GM23338 (cell line): ENCODE results near the gene DACH1. TPM values are rescaled to one million over a fixed set of nuclear protein-coding genes. Genes with fewer than 3 reads are reported as not detected.

ENCODE experiments used
- ATAC-seq: fragments of 200-7000 bp; cut with Tn5 transposase; 3 replicates; pipeline ENCODE4 v1.9.1; 2020
- DNase-seq: peaks from one replicate; pipeline ENCODE4 v3.0.0-alpha.2; 2015; ENCODE audit warnings: low spot score
- H2AFZ ChIP-seq: fragments of 200-600 bp; sonication (generic); 2 replicates; pipeline ENCODE4 v1.8.0; 2016; ENCODE audit warnings: antibody characterized with exemption, mild to moderate bottlenecking, moderate library complexity
- H3F3A ChIP-seq: fragments of 200-600 bp; sonication (generic); replicated peaks from 2 replicates; pipeline ENCODE4 v1.8.0; 2017; ENCODE audit warnings: antibody characterized with exemption, mixed run types, low read depth
- H3K27ac ChIP-seq: fragments of 200-600 bp; sonication (generic); 2 replicates; pipeline ENCODE4 v1.6.1; 2016; ENCODE audit warnings: low read depth
- H3K27me3 ChIP-seq: fragments of 200-600 bp; sonication (generic); 2 replicates; pipeline ENCODE4 v1.8.0; 2016; ENCODE audit warnings: mild to moderate bottlenecking, mixed run types, moderate library complexity; ENCODE audit not compliant: insufficient read depth
- H3K36me3 ChIP-seq: fragments of 200-600 bp; sonication (generic); 2 replicates; pipeline ENCODE4 v1.8.0; 2016; ENCODE audit warnings: mild to moderate bottlenecking; ENCODE audit not compliant: insufficient read depth
- H3K4me1 ChIP-seq: fragments of 200-600 bp; sonication (generic); 2 replicates; pipeline ENCODE4 v1.8.0; 2016; ENCODE audit warnings: mild to moderate bottlenecking, moderate library complexity; ENCODE audit not compliant: insufficient read depth
- H3K4me2 ChIP-seq: fragments of 200-600 bp; sonication (generic); 2 replicates; pipeline ENCODE4 v1.7.1; 2017; ENCODE audit warnings: mixed run types
- H3K4me3 ChIP-seq: fragments of 200-600 bp; sonication (generic); 2 replicates; pipeline ENCODE4 v1.6.1; 2016; ENCODE audit warnings: mixed run types
- H3K79me2 ChIP-seq: fragments of 200-600 bp; sonication (generic); replicated peaks from 2 replicates; pipeline ENCODE4 v1.8.0; 2017; ENCODE audit warnings: mild to moderate bottlenecking; ENCODE audit not compliant: insufficient read depth
- H3K9me2 ChIP-seq: fragments of 200-600 bp; sonication (generic); 2 replicates; pipeline ENCODE4 v1.8.0; 2017; ENCODE audit not compliant: insufficient read depth
- H4K20me1 ChIP-seq: fragments of 200-600 bp; sonication (generic); replicated peaks from 2 replicates; pipeline ENCODE4 v1.8.0; 2017; ENCODE audit warnings: mild to moderate bottlenecking; ENCODE audit not compliant: insufficient read depth
- H3K27ac Mint-ChIP-seq: 2 replicates; pipeline ENCODE4 v1.8.0; 2020; ENCODE audit warnings: inconsistent platforms, mild to moderate bottlenecking, moderate library complexity, mixed read lengths
- H3K27me3 Mint-ChIP-seq: 3 replicates; pipeline ENCODE4 v1.8.0; 2022; ENCODE audit warnings: low read depth, mild to moderate bottlenecking, moderate library complexity, mixed read lengths, inconsistent platforms; ENCODE audit not compliant: insufficient read depth, poor library complexity
- H3K36me3 Mint-ChIP-seq: 3 replicates; pipeline ENCODE4 v1.8.0; 2021; ENCODE audit warnings: low read depth, mild to moderate bottlenecking, inconsistent platforms, moderate library complexity, mixed read lengths
- H3K4me1 Mint-ChIP-seq: 3 replicates; pipeline ENCODE4 v1.8.0; 2020; ENCODE audit warnings: mild to moderate bottlenecking, inconsistent platforms, mixed read lengths
- H3K4me3 Mint-ChIP-seq: 3 replicates; pipeline ENCODE4 v1.8.0; 2021; ENCODE audit warnings: moderate library complexity, mild to moderate bottlenecking, inconsistent platforms, mixed read lengths
- H3K9me3 Mint-ChIP-seq: 3 replicates; pipeline ENCODE4 v1.8.0; 2020; ENCODE audit warnings: moderate library complexity, mild to moderate bottlenecking, inconsistent platforms, mixed read lengths
- EZH2 ChIP-seq: fragments of 200-600 bp; sonication (generic); IDR thresholded peaks from one replicate; pipeline ENCODE4 v1.8.0; 2017; ENCODE audit warnings: antibody characterized with exemption, mild to moderate bottlenecking, low read depth; ENCODE audit not compliant: unreplicated experiment
- EZH2phosphoT487 ChIP-seq: fragments of 200-600 bp; sonication (generic); IDR thresholded peaks from one replicate; pipeline ENCODE4 v1.8.1; 2018; ENCODE audit warnings: antibody characterized with exemption; ENCODE audit not compliant: unreplicated experiment
- JUNB ChIP-seq: IDR thresholded peaks from one replicate; pipeline ENCODE4 v1.6.1; 2016; ENCODE audit warnings: antibody characterized with exemption; ENCODE audit not compliant: unreplicated experiment
- NANOG ChIP-seq: IDR thresholded peaks from 2 replicates; pipeline ENCODE4 v1.6.1; 2016; ENCODE audit warnings: antibody characterized with exemption, borderline replicate concordance
- ZNF114 ChIP-seq: fragments of 250-450 bp; sonication (Bioruptor Pico); IDR thresholded peaks from 2 replicates; pipeline ENCODE4 v1.5.0; 2020; ENCODE audit warnings: mild to moderate bottlenecking, moderate library complexity
- polyA plus RNA-seq: library from polyadenylated mRNA; unstranded; fragments of >200 nt; fragmentation: Nextera tagmentation; extraction: Ambion mirVana; gene quantifications from 2 replicates; pipeline ENCODE4 v1.2.1, GENCODE V29; 2016
- total RNA-seq: library from RNA; depleted of rRNA; stranded (reverse); fragments of >200 nt; shearing (Covaris generic); gene quantifications from 2 replicates; pipeline ENCODE4 v1.2.3, GENCODE V29; 2014
- TF ChIP-seq, protein P1 (sequence below): fragments of 250-450 bp; sonication (Bioruptor Pico); IDR thresholded peaks from 2 replicates; pipeline ENCODE4 v1.5.0; 2020; ENCODE audit warnings: mild to moderate bottlenecking, moderate library complexity
- TF ChIP-seq, protein P2 (sequence below), 2 experiments: fragments of 200-600 bp in 1 of 2; sonication (generic) in 1 of 2; conservative IDR thresholded peaks; 2 replicates each; pipeline versions ENCODE4 v1.5.1 to v1.6.1; 2016 to 2017; ENCODE audit warnings: antibody characterized with exemption in 2 of 2, low read depth in 2 of 2, mild to moderate bottlenecking in 2 of 2, moderate library complexity in 1 of 2

Gene DACH1
- total and polyA plus RNA-seq, 2 experiments from 2014 or later, result 0.45 to 0.57 TPM

DNA sequence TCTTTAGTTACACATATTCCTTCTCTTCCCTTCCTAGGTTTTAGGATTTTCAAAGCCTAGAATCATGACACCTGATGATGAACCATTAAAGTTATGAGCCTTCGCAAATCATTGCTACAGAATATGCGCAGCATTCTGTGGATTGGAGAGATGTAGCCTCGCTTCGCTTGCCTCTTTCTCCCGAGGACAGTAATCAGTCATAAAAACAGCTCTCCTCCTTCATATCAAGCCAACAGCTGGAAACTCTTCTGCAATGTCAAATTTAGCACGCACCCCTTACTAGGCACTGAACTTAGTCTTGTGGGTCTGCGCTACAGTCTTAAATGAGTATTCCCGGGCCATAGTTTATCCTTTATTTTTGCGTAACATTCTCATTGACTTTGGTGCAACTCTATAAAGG, 79.6 kb downstream of the DACH1 start (continued):
- TF ChIP-seq EZH2phosphoT487 (no peak), EZH2 (no peak), JUNB (no peak)
- TF ChIP-seq, protein P1, sequence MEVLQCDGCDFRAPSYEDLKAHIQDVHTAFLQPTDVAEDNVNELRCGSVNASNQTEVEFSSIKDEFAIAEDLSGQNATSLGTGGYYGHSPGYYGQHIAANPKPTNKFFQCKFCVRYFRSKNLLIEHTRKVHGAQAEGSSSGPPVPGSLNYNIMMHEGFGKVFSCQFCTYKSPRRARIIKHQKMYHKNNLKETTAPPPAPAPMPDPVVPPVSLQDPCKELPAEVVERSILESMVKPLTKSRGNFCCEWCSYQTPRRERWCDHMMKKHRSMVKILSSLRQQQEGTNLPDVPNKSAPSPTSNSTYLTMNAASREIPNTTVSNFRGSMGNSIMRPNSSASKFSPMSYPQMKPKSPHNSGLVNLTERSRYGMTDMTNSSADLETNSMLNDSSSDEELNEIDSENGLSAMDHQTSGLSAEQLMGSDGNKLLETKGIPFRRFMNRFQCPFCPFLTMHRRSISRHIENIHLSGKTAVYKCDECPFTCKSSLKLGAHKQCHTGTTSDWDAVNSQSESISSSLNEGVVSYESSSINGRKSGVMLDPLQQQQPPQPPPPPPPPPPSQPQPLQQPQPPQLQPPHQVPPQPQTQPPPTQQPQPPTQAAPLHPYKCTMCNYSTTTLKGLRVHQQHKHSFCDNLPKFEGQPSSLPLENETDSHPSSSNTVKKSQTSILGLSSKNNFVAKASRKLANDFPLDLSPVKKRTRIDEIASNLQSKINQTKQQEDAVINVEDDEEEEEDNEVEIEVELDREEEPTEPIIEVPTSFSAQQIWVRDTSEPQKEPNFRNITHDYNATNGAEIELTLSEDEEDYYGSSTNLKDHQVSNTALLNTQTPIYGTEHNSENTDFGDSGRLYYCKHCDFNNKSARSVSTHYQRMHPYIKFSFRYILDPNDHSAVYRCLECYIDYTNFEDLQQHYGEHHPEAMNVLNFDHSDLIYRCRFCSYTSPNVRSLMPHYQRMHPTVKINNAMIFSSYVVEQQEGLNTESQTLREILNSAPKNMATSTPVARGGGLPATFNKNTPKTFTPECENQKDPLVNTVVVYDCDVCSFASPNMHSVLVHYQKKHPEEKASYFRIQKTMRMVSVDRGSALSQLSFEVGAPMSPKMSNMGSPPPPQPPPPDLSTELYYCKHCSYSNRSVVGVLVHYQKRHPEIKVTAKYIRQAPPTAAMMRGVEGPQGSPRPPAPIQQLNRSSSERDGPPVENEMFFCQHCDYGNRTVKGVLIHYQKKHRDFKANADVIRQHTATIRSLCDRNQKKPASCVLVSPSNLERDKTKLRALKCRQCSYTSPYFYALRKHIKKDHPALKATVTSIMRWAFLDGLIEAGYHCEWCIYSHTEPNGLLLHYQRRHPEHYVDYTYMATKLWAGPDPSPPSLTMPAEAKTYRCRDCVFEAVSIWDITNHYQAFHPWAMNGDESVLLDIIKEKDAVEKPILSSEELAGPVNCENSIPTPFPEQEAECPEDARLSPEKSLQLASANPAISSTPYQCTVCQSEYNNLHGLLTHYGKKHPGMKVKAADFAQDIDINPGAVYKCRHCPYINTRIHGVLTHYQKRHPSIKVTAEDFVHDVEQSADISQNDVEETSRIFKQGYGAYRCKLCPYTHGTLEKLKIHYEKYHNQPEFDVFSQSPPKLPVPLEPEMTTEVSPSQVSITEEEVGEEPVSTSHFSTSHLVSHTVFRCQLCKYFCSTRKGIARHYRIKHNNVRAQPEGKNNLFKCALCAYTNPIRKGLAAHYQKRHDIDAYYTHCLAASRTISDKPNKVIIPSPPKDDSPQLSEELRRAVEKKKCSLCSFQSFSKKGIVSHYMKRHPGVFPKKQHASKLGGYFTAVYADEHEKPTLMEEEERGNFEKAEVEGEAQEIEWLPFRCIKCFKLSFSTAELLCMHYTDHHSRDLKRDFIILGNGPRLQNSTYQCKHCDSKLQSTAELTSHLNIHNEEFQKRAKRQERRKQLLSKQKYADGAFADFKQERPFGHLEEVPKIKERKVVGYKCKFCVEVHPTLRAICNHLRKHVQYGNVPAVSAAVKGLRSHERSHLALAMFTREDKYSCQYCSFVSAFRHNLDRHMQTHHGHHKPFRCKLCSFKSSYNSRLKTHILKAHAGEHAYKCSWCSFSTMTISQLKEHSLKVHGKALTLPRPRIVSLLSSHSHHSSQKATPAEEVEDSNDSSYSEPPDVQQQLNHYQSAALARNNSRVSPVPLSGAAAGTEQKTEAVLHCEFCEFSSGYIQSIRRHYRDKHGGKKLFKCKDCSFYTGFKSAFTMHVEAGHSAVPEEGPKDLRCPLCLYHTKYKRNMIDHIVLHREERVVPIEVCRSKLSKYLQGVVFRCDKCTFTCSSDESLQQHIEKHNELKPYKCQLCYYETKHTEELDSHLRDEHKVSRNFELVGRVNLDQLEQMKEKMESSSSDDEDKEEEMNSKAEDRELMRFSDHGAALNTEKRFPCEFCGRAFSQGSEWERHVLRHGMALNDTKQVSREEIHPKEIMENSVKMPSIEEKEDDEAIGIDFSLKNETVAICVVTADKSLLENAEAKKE (CRISPR knock-in tag), result no peak

DNA sequence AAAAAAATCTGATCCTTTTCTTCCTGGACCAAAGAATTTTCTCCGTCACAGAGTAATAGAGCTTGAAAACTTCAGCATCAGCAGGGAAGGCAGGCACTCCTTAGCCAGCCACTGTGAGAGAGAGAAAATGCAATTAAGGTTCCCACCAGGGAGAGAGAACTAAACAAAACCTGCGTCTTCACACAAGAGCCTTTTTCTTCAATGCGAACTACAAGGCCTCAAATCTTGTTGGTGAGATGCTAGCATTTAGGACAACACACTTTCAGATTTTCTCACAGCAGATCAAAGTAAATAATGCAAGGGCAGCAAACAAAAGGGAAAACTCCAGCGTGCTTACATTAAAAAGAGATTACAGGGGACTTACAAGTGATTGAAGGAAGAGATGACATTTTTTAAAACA, 80.1 kb downstream of the DACH1 start:
- no peak overlapping the region for H3K4me2 ChIP-seq
- no peak overlapping the region for H3K27ac ChIP-seq
- H3K9me3 Mint-ChIP-seq, result no peaks in the 10 kb centered on the region
- no peaks in the 10 kb centered on the region for H3K36me3 ChIP-seq
- H3K27me3 ChIP-seq, result no peaks in the 10 kb centered on the region
- DNase-seq (peak; percentile 28), ATAC-seq (peak; percentile 90)
- no peaks in the 10 kb centered on the region for H3F3A ChIP-seq
- peaks cover 29% of the 10 kb centered on the region for H3K4me1 Mint-ChIP-seq
- H3K4me3 ChIP-seq, result no peak overlapping the region
- no peak overlapping the region for H2AFZ ChIP-seq
- H3K4me1 ChIP-seq, result peaks cover 39% of the 10 kb centered on the region
- no peaks in the 10 kb centered on the region for H3K36me3 Mint-ChIP-seq
- H4K20me1 ChIP-seq, result no peaks in the 10 kb centered on the region
- H3K27me3 Mint-ChIP-seq, result no peaks in the 10 kb centered on the region
- no peaks in the 10 kb centered on the region for H3K79me2 ChIP-seq
- H3K4me3 Mint-ChIP-seq, result no peak overlapping the region
- peak overlapping the region; percentile 2; the same call in 1 of the 2 replicates for H3K27ac Mint-ChIP-seq
- H3K9me2 ChIP-seq, result no peaks in the 10 kb centered on the region
- TF ChIP-seq ZNF114 (CRISPR knock-in tag), result no peak
- TF ChIP-seq, protein P2, sequence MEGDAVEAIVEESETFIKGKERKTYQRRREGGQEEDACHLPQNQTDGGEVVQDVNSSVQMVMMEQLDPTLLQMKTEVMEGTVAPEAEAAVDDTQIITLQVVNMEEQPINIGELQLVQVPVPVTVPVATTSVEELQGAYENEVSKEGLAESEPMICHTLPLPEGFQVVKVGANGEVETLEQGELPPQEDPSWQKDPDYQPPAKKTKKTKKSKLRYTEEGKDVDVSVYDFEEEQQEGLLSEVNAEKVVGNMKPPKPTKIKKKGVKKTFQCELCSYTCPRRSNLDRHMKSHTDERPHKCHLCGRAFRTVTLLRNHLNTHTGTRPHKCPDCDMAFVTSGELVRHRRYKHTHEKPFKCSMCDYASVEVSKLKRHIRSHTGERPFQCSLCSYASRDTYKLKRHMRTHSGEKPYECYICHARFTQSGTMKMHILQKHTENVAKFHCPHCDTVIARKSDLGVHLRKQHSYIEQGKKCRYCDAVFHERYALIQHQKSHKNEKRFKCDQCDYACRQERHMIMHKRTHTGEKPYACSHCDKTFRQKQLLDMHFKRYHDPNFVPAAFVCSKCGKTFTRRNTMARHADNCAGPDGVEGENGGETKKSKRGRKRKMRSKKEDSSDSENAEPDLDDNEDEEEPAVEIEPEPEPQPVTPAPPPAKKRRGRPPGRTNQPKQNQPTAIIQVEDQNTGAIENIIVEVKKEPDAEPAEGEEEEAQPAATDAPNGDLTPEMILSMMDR (conservative IDR thresholded peaks at IDR 0.05; ENCODE audit: low read depth in 2 of 2), result no peak
- TF ChIP-seq EZH2, result no peak
- TF ChIP-seq, protein P1 (CRISPR knock-in tag), result no peak
- TF ChIP-seq NANOG, result no peak
- no peak for TF ChIP-seq JUNB
